GM18520 (cell line): ENCODE data around the gene ARHGAP44.

ENCODE experiments used
- ATAC-seq: cut with Tn5 transposase; IDR thresholded peaks from one replicate; pipeline ENCODE4 v1.9.1; 2021; ENCODE audit not compliant: unreplicated experiment

Gene ARHGAP44, protein sequence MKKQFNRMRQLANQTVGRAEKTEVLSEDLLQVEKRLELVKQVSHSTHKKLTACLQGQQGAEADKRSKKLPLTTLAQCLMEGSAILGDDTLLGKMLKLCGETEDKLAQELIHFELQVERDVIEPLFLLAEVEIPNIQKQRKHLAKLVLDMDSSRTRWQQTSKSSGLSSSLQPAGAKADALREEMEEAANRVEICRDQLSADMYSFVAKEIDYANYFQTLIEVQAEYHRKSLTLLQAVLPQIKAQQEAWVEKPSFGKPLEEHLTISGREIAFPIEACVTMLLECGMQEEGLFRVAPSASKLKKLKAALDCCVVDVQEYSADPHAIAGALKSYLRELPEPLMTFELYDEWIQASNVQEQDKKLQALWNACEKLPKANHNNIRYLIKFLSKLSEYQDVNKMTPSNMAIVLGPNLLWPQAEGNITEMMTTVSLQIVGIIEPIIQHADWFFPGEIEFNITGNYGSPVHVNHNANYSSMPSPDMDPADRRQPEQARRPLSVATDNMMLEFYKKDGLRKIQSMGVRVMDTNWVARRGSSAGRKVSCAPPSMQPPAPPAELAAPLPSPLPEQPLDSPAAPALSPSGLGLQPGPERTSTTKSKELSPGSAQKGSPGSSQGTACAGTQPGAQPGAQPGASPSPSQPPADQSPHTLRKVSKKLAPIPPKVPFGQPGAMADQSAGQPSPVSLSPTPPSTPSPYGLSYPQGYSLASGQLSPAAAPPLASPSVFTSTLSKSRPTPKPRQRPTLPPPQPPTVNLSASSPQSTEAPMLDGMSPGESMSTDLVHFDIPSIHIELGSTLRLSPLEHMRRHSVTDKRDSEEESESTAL

DNA sequence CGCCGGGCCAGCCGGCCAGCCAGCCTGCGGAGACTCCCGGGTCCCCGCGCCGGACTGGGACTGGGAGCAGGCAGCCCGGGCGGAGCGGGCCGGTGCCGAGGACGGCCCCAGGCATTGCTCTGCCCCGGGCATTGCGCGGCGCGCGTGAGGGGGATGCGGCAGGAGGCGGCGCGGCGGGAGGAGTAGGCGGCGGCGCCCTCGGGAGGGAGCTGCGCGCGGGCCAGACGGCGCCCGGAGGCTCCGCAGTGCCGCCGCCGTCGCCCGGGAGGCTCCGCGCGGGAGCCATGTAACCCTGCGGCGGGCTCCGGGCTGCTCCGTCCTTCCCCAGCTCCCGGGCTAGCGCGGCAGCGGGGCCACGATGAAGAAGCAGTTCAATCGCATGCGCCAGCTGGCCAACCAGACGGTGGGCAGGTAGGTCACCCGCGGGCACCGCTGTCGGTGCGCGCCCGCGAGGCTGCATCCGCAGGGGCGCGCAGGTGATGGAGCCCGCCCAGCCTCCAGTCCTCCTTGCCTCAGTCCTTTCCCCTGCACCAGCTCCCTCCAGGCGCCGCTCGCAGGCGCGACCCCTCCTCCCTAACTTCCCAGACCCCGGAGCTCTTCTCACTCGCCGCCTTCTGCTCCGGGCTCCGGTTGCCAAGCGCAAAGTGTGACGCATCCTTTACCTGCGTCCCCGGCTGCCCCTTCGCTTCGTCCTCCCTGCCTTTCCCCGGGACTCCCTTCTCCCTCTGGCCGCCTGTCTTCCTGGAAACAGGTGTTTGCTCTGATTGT, at the start of gene ARHGAP44:
TSS of gene ARHGAP44 (plus strand) at position 18 of the 768 bp plus-strand sequence. CDS start at position 359, 341 bp downstream.
- ATAC-seq: no peak

DNA sequence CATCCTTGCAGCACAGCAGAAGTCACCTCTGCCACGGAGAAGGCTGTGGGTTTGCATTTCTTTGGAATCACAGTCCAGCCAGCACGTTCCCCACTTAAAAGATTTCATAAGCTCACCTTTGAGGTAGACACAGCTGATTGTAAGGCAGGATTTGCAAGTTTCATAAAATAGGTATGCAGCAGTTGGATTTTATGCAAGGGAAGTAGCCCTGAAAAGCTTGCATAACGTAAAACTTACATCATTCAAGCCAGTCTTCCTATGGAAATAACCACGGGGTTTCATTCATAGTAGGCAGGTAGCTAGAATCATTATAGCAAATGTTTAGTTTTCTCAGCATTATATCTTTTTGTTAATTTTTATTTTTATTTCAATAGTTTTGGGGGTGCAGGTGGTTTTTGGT, 49.8 kb upstream of the ARHGAP44 start:
- ATAC-seq: no peak

- ATAC-seq: no peak
Measured at GRCh38 chr17:12743046-12743445, 46.3 kb upstream of the ARHGAP44 start.

DNA sequence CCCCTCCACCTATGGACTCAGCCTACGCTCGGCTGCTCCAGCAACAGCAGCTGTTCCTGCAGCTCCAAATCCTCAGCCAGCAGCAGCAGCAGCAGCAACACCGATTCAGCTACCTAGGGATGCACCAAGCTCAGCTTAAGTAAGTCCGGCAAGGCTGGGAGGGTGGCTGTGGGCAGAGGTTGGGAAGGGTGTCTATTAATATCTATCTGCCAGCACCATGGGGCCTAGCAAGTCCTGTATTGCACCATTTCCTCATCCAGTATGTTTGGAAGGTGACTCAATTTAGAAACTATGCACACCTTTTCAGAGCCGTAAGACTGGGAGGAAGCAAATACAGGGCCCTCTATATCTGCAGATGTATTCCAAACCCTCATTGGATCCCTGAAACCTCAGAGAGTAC, 45.0 kb upstream of the ARHGAP44 start:
- no peak for ATAC-seq

DNA sequence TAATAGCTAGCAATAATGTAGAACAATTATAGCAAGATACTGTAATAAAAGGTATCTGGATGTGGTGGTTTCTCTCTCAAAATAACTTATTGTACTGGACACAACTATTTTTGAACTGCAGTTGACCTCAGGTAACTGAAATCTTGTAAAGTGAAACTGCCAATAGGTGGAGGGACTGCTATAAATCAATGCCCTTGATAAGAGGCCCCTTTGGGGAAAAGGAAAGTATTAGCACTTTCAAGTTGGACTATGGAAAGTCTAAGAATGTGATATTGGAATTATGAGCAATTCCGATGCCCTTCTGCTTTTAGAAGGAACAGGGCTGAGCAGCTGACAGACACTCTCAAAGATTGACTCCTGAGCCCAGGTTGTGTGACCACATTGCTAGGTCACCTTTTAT, 44.5 kb upstream of the ARHGAP44 start:
- ATAC-seq: no peak

- no peak for ATAC-seq
Measured at GRCh38 chr17:12745486-12745885, 43.8 kb upstream of the ARHGAP44 start.

GRCh38 chr17:12756786-12757185, 32.5 kb upstream of the ARHGAP44 start:
- no peak for ATAC-seq

GRCh38 chr17:12759090-12759489, 30.2 kb upstream of the ARHGAP44 start:
- no peak for ATAC-seq

DNA sequence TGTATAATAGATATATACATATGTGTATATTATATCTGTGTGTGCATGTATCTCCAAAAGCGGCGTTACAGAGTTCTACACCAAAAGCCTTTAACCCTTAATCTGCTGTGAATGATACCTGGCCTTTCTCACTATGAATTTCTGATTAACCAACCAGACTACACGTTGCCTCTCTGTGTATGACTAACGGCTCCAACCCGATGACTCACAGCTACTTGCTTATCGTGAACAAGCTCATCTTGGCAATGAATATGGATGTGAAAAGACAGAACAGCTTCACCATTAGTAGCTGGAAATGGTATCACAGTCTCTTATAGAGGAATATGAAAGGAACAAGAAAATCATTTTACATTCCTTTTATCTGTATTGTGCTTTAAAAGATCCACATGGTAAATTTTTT, 23.8 kb upstream of the ARHGAP44 start:
- no peak for ATAC-seq

DNA sequence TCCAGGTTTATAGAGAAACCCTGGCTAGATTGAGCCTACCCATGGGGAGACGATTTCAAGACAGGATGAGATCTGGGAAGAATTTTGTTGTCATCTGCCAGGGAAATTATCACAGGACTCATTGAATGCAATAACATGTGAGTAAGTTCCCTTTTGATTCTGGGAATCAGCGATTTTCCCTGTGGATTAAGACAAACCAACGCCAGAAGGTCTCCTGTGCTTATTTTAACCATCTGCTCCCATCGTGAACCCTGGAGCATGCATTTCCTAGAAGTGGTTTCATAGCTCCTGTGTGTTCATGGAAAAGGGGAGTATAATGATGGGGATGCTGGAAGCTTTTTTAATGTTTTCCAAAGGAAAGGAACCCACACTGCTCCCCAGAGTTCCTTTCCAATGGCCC, 21.0 kb upstream of the ARHGAP44 start:
- ATAC-seq: no peak

- no peak for ATAC-seq
Measured at GRCh38 chr17:12769981-12770380, 19.3 kb upstream of the ARHGAP44 start.

- no peak for ATAC-seq
Measured at GRCh38 chr17:12773153-12773552, 16.1 kb upstream of the ARHGAP44 start.

- ATAC-seq: no peak
Measured at GRCh38 chr17:12789075-12789480, 220 bp upstream of the ARHGAP44 start.

- ATAC-seq: no peak
Measured at GRCh38 chr17:12790249-12791106, 1.2 kb downstream of the ARHGAP44 start.

DNA sequence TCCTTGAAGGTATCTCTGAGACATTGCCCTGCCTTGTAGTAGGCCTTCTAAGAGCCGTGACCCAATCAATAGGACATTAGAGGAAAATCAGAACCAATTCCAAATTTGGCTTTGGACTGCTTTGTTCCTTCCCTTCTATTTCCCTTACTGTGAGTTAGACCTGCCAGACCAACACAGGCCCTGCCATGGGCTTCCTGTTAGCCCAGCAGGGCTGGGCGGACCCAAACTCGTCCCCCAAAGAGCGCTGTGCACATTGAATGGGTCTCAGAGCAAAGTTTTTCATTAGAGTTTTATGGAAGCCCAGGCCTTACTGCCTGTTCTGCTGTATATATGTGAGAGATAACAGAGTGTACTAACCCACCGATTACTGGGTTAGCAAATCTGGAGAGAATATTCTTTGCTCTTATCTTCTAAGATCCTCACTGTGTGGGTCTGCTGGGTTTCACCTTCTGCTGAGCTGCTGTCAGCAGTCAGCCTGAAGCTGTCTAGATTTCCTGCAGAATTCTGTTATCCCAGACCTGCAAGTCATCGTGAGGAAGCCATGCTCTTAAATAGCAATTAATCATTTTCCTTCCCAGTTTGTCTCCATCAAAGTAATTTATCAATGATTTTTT, 5.7 kb downstream of the ARHGAP44 start:
- ATAC-seq: no peak

DNA sequence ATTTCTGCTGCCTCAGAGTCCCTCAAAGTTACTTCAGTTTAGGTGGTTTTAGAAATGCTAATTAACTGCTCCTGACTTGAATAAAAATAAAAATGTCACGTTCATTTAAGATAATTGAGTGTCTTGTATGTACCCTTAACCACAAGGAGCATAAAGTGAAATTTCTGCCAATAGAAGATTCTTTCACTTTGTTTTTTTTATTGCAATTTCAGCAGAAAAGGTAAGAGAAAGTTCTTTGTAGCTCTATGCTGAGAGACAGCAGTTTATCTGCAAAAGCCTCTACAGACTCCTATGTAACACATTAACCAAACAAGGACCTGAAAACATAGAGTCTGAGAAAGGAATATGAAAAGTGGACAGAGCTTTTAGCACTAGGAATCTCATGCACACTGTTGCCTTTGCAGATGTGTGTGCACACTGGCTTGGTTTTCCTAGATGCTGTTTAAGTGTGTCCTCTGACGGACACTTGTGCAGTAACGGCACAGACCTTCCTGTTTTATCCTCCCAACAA, 11.6 kb downstream of the ARHGAP44 start:
- ATAC-seq: no peak

DNA sequence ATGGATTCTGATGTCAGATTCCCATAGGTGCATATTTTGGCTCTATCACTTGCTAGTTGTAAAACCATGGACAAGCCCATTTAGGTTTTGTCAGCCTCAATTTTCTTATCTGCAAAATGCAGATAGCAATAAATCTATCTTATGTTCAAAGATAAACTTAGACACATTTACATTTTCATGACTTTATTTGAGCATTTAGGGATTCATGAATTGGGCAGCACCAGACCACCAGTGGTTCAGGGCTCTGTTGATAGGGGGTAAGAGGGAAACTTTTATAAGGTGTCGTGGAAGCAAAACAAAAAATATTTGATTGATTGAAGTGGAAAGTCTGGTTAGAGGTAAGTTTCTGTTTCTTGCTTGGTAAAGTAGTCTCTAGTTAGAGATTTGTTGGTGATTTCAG, 17.3 kb downstream of the ARHGAP44 start:
- ATAC-seq: no peak

DNA sequence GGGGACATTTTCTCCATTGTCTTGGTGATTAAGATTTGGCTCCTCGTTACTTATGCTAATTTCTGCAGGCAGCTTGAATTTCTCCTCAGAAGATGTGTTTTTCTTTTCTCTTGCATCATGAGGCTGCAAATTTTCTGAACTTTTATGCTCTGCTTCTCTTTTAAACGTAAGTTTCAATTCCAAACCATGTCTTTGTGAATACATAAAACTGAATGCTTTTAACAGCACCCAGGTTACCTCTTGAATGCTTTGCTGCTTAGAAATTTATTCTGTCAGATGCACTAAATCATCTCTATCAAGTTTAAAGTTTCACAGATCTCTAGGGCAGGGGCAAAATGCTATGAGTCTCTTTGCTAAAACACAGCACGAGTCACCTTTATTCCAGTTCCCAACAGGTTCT, 19.4 kb downstream of the ARHGAP44 start:
- no peak for ATAC-seq

DNA sequence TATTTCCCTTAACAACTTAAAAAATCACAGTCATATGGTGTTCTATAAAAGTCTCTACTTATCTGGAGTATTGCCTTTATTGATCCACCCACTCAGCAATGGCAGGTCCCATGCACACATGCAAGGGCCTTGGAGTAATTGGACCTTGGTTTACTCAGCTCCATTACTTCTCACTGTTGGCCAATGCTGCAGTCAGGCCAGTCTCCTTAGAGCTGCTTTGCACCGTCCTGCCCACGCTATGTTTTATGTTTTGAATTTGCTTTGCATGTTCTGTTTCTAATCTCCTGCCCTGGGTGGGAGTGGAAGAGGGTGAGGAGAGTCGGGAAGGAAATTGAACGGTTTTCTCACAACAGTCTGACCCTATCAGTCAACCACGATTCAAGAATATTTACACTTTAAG, 23.6 kb downstream of the ARHGAP44 start:
- no peak for ATAC-seq

- ATAC-seq: no peak
Measured at GRCh38 chr17:12813664-12814063, 24.4 kb downstream of the ARHGAP44 start.
